DMS 273 (cell line): ENCODE data around the gene ACO2.
"Not testable (repeated sequence)": the region's sequence is repeated elsewhere in the genome, so short reads cannot be mapped to it uniquely, and the experiment has no call there.

Experiments used
- DNase-seq: peaks from one replicate; lab custom pipeline; 2025; ENCODE audit not compliant: unreplicated experiment; lab: John Stamatoyannopoulos, UW

The ACO2 gene

GRCh38 chr22:41563051-41563711 lies 94.3 kb downstream of the ACO2 start:
- peak; percentile 71 for DNase-seq

GRCh38 chr22:41564563-41564962 lies 95.6 kb downstream of the ACO2 start:
- no peak for DNase-seq

GRCh38 chr22:41565403-41566054 lies 96.6 kb downstream of the ACO2 start:
- DNase-seq, result peak; percentile 65

GRCh38 chr22:41567512-41567768 lies 98.5 kb downstream of the ACO2 start:
- DNase-seq, result no peak

GRCh38 chr22:41568811-41569210 lies 99.9 kb downstream of the ACO2 start:
- no peak for DNase-seq

- DNase-seq, result no peak
Observed at GRCh38 chr22:41570221-41570620, 101.3 kb downstream of the ACO2 start.

GRCh38 chr22:41571786-41572185 lies 102.9 kb downstream of the ACO2 start:
- no peak for DNase-seq

- DNase-seq, result not testable (repeated sequence)
Observed at GRCh38 chr22:41572305-41572704, 103.4 kb downstream of the ACO2 start.

GRCh38 chr22:41573677-41574076 lies 104.8 kb downstream of the ACO2 start:
- DNase-seq, result no peak

- DNase-seq, result peak; percentile 12
Observed at GRCh38 chr22:41574847-41575381, 106.0 kb downstream of the ACO2 start.

- no peak for DNase-seq
Observed at GRCh38 chr22:41575533-41575932, 106.6 kb downstream of the ACO2 start.

- peak; percentile 69 for DNase-seq
Observed at GRCh38 chr22:41576877-41577276, 108.0 kb downstream of the ACO2 start.

GRCh38 chr22:41578114-41578513 lies 109.2 kb downstream of the ACO2 start:
- DNase-seq, result no peak
